ENCODE measurements around the gene MTNR1A. TPM values are rescaled to one million over a fixed set of nuclear protein-coding genes. Genes with fewer than 3 reads are reported as not detected.
A peak's percentile ranks its signal among the peaks of the same experiment; 100 is the strongest.

MTNR1A gene
- total and polyA plus RNA-seq, 2 experiments from 2014 or later: 0.32 to 1.4 TPM

GRCh38 chr4:186486172-186486571 lies 69.2 kb downstream of the MTNR1A start (continued):
- no peak for TF ChIP-seq ZNF462 (CRISPR knock-in tag; IDR thresholded peaks at IDR 0.05)
- no peak for TF ChIP-seq ZNF114 (CRISPR knock-in tag; IDR thresholded peaks at IDR 0.05)

GRCh38 chr4:186485561-186486062 lies 69.8 kb downstream of the MTNR1A start:
- no peak overlapping the region; the same call in 2 of the 3 replicates for H3K4me3 Mint-ChIP-seq
- H3K4me1 Mint-ChIP-seq: peaks cover 9% of the 10 kb centered on the region
- no peak overlapping the region for H3K4me3 ChIP-seq
- H3F3A ChIP-seq (replicated peaks; ENCODE audit: low read depth): no peaks in the 10 kb centered on the region
- no peaks in the 10 kb centered on the region for H3K9me2 ChIP-seq (ENCODE audit: insufficient read depth)
- H3K27me3 Mint-ChIP-seq (ENCODE audit: insufficient read depth, low read depth, poor library complexity): no peaks in the 10 kb centered on the region
- H3K27me3 ChIP-seq (ENCODE audit: insufficient read depth): no peaks in the 10 kb centered on the region
- ATAC-seq (peak; percentile 58), DNase-seq (ENCODE audit: low spot score) (no peak)
- no peaks in the 10 kb centered on the region; the same call in 1 of the 2 replicates for H3K4me1 ChIP-seq (ENCODE audit: insufficient read depth)
- no peak overlapping the region for H3K27ac Mint-ChIP-seq
- no peak overlapping the region for H3K27ac ChIP-seq (ENCODE audit: low read depth)
- no peak overlapping the region for H3K4me2 ChIP-seq
- peaks cover 14% of the 10 kb centered on the region for H3K36me3 Mint-ChIP-seq (ENCODE audit: low read depth)
- H4K20me1 ChIP-seq (replicated peaks; ENCODE audit: insufficient read depth): no peaks in the 10 kb centered on the region
- no peaks in the 10 kb centered on the region for H3K36me3 ChIP-seq (ENCODE audit: insufficient read depth)
- peak overlapping the region; percentile 74; the same call in 1 of the 2 replicates for H2AFZ ChIP-seq
- no peaks in the 10 kb centered on the region for H3K79me2 ChIP-seq (replicated peaks; ENCODE audit: insufficient read depth)
- peaks cover 16% of the 10 kb centered on the region for H3K9me3 Mint-ChIP-seq
- no peak for TF ChIP-seq CTCF (conservative IDR thresholded peaks at IDR 0.05; ENCODE audit: low read depth in 2 of 2)
- TF ChIP-seq EZH2phosphoT487 (IDR thresholded peaks at IDR 0.05; ENCODE audit: unreplicated experiment): no peak
- TF ChIP-seq POLR2AphosphoS5 (IDR thresholded peaks at IDR 0.05; ENCODE audit: low read depth): no peak
- TF ChIP-seq ZNF114 (CRISPR knock-in tag; IDR thresholded peaks at IDR 0.05): no peak
- TF ChIP-seq ZNF462 (CRISPR knock-in tag; IDR thresholded peaks at IDR 0.05): no peak
